Esophagus (tissue), 2 donors: ENCODE results near the gene HUS1. TPM values are rescaled to one million over a fixed set of nuclear protein-coding genes. Genes with fewer than 3 reads are reported as not detected.
A peak's percentile ranks its signal among the peaks of the same experiment; 100 is the strongest.
"Not testable (repeated sequence)": the region's sequence is repeated elsewhere in the genome, so short reads cannot be mapped to it uniquely, and the experiment has no call there.

ENCODE experiments used
- H3K27ac ChIP-seq, 2 donors: one replicate each; pipeline ENCODE4 v1.5.1; 2013; ENCODE audit warnings: low read depth in 2 of 2, mild to moderate bottlenecking in 2 of 2, inconsistent platforms in 1 of 2, low read length in 1 of 2, moderate library complexity in 1 of 2
- H3K27me3 ChIP-seq, 2 donors: one replicate each; pipeline ENCODE4 v1.6.1; 2013; ENCODE audit warnings: low read length in 2 of 2, control low read depth in 1 of 2, mild to moderate bottlenecking in 1 of 2; ENCODE audit not compliant: insufficient read depth in 2 of 2, control insufficient read depth in 1 of 2
- H3K36me3 ChIP-seq, 2 donors: one replicate each; pipeline ENCODE4 v1.6.1; 2013; ENCODE audit warnings: low read length in 1 of 2; ENCODE audit not compliant: control insufficient read depth in 2 of 2, insufficient read depth in 2 of 2
- H3K4me1 ChIP-seq, 2 donors: one replicate each; pipeline ENCODE4 v1.6.1; 2013; ENCODE audit warnings: low read length in 1 of 2; ENCODE audit not compliant: control insufficient read depth in 2 of 2, insufficient read depth in 2 of 2
- H3K4me3 ChIP-seq, 2 donors: one replicate each; pipeline ENCODE4 v1.5.1; 2013; ENCODE audit warnings: low read length in 2 of 2, mild to moderate bottlenecking in 2 of 2, low read depth in 1 of 2, moderate library complexity in 1 of 2
- H3K9me3 ChIP-seq, 2 donors: one replicate each; pipeline ENCODE4 v1.6.1; 2013; ENCODE audit warnings: mild to moderate bottlenecking in 2 of 2, low read depth in 1 of 2, low read length in 1 of 2, moderate library complexity in 1 of 2; ENCODE audit not compliant: control insufficient read depth in 2 of 2, insufficient read depth in 1 of 2
- WGBS, 2 donors: extraction: QIAGEN DNeasy Blood & Tissue Kit; methylation state at CpG; one replicate each; pipeline ENCODE4 v1.1.7; 2013; 5-methylcytosine and 5-hydroxymethylcytosine counted together
- polyA plus RNA-seq, 2 donors: library from polyadenylated mRNA; stranded (reverse); fragments of 200-250 nt; gene quantifications; one replicate each; pipeline ENCODE4 v1.2.3, GENCODE V29; 2013
- donor health status: healthy with polysubstance abuse.
- donor health status: Bipolar disorder and iron deficiency.

The HUS1 gene
- polyA plus RNA-seq, 2 donors, result 5.4 to 13.5 TPM

DNA sequence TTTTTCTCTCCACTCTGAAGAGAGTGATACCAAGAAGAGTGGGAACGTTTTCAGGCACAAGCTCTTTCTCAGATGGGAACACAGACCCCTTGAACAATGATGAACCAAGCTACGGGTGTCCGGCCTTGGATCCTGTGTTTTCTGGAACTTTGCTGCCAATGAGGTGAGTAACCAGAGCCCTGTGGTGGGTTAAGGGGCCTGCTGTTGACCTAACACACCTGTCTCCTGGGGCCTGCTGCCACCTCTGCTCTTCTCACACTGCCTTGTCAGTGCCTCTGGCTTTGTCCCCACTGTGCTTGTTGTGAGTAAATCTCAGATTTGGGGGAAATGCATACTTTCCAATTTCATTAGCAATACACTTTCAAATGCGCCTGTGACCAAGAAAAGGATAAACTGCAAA is 29.7 kb downstream of the HUS1 start:
- H3K9me3 ChIP-seq, result no peaks in the 10 kb centered on the region
- no peaks in the 10 kb centered on the region for H3K27me3 ChIP-seq
- H3K27ac ChIP-seq, result peak overlapping the region in 1 of 2 donors; percentile 9
- H3K36me3 ChIP-seq, result peaks cover 0 to 2% of the 10 kb centered on the region in 2 donors
- H3K4me3 ChIP-seq, result no peak overlapping the region
- WGBS, 2 donors, result 87 to 88% methylated on average over 4 of the region's 4 CpGs
- H3K4me1 ChIP-seq, result no peaks in the 10 kb centered on the region

DNA sequence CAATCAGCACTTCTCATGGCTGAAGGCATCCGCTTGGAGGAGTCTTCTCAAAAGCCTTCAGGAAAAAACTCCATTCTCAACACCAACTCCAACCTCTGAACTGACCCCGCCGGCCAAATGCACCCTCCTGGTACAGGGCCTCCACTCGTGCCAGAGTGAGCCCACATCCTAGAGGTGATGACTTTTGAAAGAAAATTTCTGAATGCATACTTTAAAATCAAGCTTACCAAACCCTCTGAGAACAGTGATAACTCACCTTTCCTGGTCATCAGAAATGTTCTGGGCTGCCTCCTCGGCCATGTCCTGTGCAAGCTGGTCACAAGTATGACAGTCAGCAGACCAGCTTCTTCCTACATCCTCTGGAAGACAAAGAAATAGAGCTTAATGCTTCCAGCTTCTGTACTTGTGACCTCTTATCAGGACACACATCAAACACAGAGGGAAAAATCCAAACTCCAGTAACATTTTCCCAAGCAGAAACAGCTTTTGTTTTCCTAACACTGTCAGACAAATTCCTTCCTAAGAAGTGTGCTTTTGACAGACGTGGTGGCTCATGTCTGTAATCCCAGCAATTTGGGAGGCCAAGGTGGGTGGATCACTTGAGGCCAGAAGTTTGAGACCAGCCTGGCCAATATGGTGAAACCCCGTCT is 31.1 kb downstream of the HUS1 start, which contains the start of gene PKD1L1:
Gene PKD1L1 (minus strand): TSS at position 326 of the 650 bp plus-strand sequence. CDS start 26 bp downstream, at position 300.
- no peaks in the 10 kb centered on the region for H3K9me3 ChIP-seq
- H3K4me1 ChIP-seq, result no peaks in the 10 kb centered on the region
- H3K4me3 ChIP-seq, result no peak within 1 kb of the TSS
- H3K27ac ChIP-seq, result no peak within 1 kb of the TSS
- 73 to 76% methylated on average over 7 of the region's 7 CpGs for WGBS, 2 donors
- H3K27me3 ChIP-seq, result no peaks in the 10 kb centered on the region
- no peaks in the 10 kb centered on the region for H3K36me3 ChIP-seq

DNA sequence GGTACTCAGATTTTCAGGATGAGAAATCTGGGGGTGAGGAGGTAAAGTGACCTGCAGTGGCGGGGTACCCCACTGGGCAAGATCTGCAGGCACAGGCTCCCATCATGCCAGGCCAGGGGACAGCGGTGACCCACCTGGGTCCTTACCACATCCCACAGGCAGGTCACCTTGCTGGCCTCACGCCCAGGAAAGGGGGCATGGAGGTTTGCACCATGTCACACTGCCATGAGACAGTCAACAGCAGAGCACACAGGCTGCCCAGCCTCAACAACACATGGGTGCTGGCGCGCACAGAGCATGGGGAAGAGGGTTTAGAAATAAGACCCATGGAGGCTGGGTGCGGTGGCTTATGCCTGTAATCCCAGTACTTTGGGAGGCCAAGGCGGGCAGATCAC is 32.1 kb downstream of the HUS1 start:
- no peak overlapping the region for H3K27ac ChIP-seq
- no peak overlapping the region for H3K4me3 ChIP-seq
- H3K27me3 ChIP-seq, result no peaks in the 10 kb centered on the region
- no peaks in the 10 kb centered on the region for H3K36me3 ChIP-seq
- 94 to 97% methylated on average over 7 of the region's 7 CpGs for WGBS, 2 donors
- H3K9me3 ChIP-seq, result no peaks in the 10 kb centered on the region
- H3K4me1 ChIP-seq, result no peaks in the 10 kb centered on the region

DNA sequence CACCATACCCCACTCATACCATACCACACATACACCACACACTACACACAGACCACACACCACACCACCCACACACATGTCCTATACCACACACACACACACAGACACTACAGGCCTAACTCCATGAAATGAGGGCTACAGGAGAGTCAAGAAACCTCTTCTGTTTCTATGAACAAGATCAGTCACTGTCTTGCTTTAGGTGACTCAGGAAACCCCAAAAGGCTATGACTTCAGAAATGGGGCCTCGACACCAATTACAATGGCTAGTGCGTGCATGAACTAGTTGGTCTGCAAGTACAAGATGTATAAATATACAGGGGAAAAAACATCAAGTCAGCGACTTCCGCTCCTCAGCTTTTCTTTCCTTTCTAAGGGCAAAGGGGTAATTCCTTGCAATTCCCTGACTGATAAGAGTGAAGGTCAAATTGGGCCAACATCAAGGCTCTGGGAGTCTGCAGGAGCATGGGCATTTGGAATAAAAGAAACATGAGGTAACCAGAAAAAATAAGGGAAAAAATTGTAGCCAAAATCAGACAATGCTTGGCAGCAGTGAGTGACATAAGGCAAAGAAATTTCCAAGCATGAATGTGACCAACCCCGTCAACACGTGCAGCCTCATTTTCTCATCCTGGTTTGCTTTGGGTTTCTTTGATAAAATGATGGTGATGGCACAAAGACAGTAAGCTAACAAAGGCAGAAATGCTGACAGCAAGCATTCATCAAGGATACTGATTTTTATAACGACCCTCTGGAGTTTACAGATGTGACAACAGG is 32.6 kb downstream of the HUS1 start:
- Histone ChIP-seq H3K27me3 (no peaks in the 10 kb centered on the region), H3K4me1 (no peaks in the 10 kb centered on the region), H3K9me3 (no peaks in the 10 kb centered on the region), H3K36me3 (no peaks in the 10 kb centered on the region), H3K4me3 (no peak overlapping the region), H3K27ac (peak overlapping the region in 1 of 2 donors; percentile 6)
- WGBS, 2 donors, result 73% methylated on average over 7 of the region's 7 CpGs

DNA sequence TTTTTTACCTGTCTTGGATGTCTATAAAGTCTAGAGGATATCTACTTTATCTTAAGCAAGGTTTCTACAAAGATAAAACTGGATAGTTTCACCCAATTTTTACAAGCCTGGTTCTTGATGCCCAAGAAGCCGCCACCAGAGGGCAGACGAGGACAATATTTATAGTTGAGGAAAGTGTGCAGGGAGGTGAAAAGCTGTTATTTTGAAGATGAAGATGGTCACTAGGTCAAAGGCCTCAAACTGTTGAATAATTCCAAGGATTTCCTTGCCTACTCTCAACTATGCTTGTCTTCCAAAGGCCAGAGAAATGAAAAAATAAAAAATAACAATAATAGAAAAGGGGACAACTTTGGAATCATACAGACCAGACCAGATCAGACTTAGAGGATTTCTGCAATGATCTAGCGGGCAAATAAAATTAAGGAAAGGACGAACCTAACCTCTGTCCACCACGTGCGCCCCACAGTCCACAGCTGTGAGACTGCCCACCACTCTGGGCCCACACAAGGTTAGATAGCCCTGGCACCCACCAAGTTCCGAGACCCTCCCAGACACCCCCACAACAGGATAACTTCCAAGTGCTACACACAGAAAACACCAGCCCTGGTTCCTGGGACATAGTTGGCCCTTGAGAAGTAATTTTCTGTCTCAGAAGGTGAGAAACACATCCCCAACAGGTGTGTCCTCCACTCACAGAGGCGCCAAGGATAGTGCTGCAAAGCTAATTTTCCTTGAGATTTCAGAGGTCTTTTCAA is 34.0 kb downstream of the HUS1 start:
- Histone ChIP-seq H3K4me1 (no peaks in the 10 kb centered on the region), H3K9me3 (no peaks in the 10 kb centered on the region), H3K36me3 (no peaks in the 10 kb centered on the region), H3K27ac (no peak overlapping the region), H3K4me3 (no peak overlapping the region), H3K27me3 (no peaks in the 10 kb centered on the region)
- WGBS, 2 donors, result 48 to 50% methylated on average over 8 of the region's 8 CpGs

DNA sequence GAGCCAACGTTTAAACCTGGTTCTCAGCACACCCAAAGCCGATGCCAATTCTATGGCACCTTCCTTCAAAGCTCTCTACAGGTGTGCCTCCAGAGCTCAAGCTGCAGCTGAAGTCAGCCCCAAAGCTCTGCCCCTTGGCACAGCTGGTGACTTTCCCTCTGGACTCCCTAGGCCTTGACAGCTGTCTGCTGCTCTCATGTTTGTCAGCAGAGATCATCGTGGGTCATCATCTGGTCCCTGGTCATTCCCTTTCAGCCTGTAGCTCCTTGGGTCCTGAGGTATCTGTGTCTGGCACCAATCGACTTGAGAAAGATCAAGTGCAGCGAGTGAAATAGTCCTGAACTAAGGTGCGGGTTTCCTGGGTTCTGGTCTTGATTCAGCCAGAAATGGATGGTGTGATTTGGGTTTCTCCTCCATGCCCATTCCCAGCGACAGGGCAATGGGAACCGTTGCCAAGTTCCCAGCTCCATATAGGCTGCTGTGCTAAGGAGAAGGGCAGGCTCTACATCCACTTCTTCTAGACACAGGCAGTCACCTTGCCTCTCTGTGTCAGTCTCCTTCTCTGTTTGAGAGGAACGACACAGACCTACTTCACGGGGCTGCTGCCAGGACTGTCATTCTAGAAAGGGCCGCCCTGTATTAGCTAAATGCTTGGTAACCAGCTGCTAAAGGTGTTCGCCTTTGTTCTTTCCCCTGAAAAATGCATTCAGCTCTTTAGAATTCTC is 34.7 kb downstream of the HUS1 start:
- no peaks in the 10 kb centered on the region for H3K36me3 ChIP-seq
- WGBS, 2 donors, result 74 to 78% methylated on average over 12 of the region's 12 CpGs
- H3K27me3 ChIP-seq, result no peaks in the 10 kb centered on the region
- no peak overlapping the region for H3K27ac ChIP-seq
- no peak overlapping the region for H3K4me3 ChIP-seq
- no peaks in the 10 kb centered on the region for H3K9me3 ChIP-seq
- no peaks in the 10 kb centered on the region for H3K4me1 ChIP-seq

DNA sequence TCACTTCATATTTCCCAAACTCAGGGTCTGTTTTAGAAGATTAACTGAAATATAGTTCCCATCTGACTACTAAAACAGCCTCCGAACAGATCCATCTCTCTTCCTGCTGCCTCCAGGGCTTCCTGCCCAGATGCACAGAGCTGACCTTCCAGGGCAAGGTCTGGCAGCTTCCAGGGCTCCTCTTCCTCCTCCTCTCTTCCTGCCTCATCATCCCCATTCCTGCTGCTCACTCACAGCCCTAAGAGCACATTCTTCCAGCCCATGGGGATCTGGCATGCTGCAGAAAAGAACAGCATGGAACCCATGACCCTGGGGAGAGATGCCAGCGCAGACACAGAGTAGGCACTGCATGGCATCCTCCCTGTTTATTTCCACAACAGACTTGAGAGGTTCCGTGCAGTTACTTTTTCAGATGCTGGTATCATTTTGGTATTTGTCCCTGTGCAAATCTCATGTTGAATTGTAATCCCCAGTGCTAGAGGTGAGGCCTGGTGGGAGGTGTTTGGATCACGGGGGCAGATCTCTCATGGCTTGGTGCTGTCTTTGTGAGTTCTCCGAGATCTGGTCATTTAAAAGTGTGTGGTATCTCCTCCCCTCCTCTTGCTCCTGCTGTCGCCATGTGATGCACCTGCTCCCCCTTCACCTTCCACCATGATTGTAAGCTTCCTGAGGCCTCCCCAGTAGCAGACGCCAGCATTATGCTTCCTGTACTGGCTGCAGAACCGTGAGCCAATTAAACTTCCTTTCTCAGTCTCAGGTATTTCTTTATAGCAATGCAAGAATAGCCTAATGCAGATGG is 35.5 kb downstream of the HUS1 start:
- WGBS, 2 donors, result 83 to 88% methylated on average over 8 of the region's 8 CpGs
- H3K36me3 ChIP-seq, result no peaks in the 10 kb centered on the region
- no peaks in the 10 kb centered on the region for H3K9me3 ChIP-seq
- no peak overlapping the region for H3K4me3 ChIP-seq
- no peak overlapping the region for H3K27ac ChIP-seq
- H3K4me1 ChIP-seq, result no peaks in the 10 kb centered on the region
- no peaks in the 10 kb centered on the region for H3K27me3 ChIP-seq

DNA sequence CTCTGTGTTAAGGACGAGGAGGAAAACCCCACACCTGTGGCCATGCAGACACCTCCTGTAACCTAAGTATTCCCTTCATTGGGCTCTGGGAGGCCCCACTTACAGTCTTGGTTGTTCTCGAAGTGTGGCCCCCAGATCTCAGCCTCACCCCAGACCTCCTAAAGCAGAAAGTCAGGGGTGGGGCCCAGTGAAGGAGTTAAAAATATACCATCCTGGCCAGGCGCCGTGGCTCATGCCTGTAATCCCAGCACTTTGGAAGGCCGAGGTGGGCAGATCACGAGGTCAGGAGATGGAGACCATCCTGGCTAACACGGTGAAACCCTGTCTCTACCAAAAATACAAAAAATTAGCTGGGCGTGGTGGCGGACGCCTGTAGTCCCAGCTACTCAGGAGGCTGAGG is 36.8 kb downstream of the HUS1 start:
- not testable (repeated sequence) for H3K9me3 ChIP-seq, H3K27ac ChIP-seq, H3K4me3 ChIP-seq, H3K27me3 ChIP-seq, H3K36me3 ChIP-seq, H3K4me1 ChIP-seq
- 80 to 92% methylated on average over 10 of the region's 10 CpGs for WGBS, 2 donors

DNA sequence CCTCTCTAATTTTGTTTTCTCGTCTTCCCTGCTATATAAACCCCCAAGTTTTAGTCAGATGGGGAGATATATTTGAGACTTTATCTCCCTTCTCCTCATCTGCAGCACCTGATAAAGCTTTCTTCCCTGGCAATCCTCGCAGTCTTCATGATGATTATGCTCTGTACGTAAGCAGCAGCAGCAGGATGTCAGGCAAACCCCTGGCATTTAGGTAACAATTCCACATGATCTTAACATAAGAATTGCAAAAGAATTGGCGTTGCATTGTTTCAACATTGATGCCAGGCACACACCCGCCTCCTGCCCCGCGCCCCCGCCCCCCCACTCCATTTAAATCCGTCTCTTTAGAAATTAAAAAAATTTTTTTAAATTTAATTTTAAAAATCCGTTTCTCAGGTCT is 37.3 kb downstream of the HUS1 start:
- Histone ChIP-seq H3K27ac (no peak overlapping the region), H3K27me3 (no peaks in the 10 kb centered on the region)
- WGBS, 2 donors, result 81 to 85% methylated on average over 10 of the region's 10 CpGs

More for the DNA sequence above, 37.3 kb downstream of the HUS1 start:
- Histone ChIP-seq H3K4me3 (no peak overlapping the region), H3K9me3 (no peaks in the 10 kb centered on the region), H3K36me3 (no peaks in the 10 kb centered on the region), H3K4me1 (no peaks in the 10 kb centered on the region)
